Endothelial cell of umbilical vein (primary cell): ENCODE results near the gene TRDMT1. TPM values are rescaled to one million over a fixed set of nuclear protein-coding genes. Genes with fewer than 3 reads are reported as not detected.
A peak's percentile ranks its signal among the peaks of the same experiment; 100 is the strongest.

Experiments used
- BruUV-seq: library from RNA; stranded (reverse); fragments of 400-500 nt; replicated peaks from 2 replicates; lab custom pipeline; 2021; lab: Mats Ljungman, UMichigan
- CTCF ChIA-PET: fragments of 300-600, 350-600 bp; sonication (Branson Sonifier 250); formaldehyde crosslinking; loops from one replicate; lab custom pipeline; 2021; ENCODE audit warnings: antibody characterized with exemption, inconsistent platforms; lab: Charles Lee
- POLR2A ChIA-PET: fragments of 300-600, 350-600 bp; sonication (Branson Sonifier 250); formaldehyde crosslinking; loops from one replicate; lab custom pipeline; 2021; ENCODE audit warnings: antibody characterized with exemption, inconsistent platforms; lab: Charles Lee
- DNase-seq: peaks from one replicate; pipeline ENCODE4 v3.0.0-alpha.2; 2011; ENCODE audit warnings: low read depth, low spot score
- FAIRE-seq: peaks from 2 replicates; lab custom pipeline; 2011; peaks lifted over from hg19 to GRCh38; lab: Jason Lieb, UNC
- H2AFZ ChIP-seq: 2 replicates; pipeline ENCODE4 v1.6.0; 2012; ENCODE audit warnings: low read depth, low read length, control low read depth, inconsistent platforms
- H3K27ac ChIP-seq: 2 replicates; pipeline ENCODE4 v1.5.1; 2011; ENCODE audit warnings: low read depth, mild to moderate bottlenecking, control low read depth, low read length, moderate library complexity; ENCODE audit not compliant: insufficient read depth
- H3K27me3 ChIP-seq, 2 experiments: 2 replicates each; pipeline versions ENCODE4 v1.6.0 to v1.6.1; 2011; ENCODE audit warnings: low read length in 2 of 2, mixed read lengths in 1 of 2; ENCODE audit not compliant: control insufficient read depth in 2 of 2, insufficient read depth in 2 of 2
- H3K36me3 ChIP-seq, 2 experiments: 2 replicates in 1 of 2; 3 replicates in 1 of 2; pipeline ENCODE4 v1.5.1; 2011; ENCODE audit warnings: low read length in 2 of 2, mild to moderate bottlenecking in 1 of 2, moderate library complexity in 1 of 2; ENCODE audit not compliant: control insufficient read depth in 2 of 2, insufficient read depth in 2 of 2; ENCODE audit errors: extremely low read depth in 1 of 2
- H3K4me1 ChIP-seq: 3 replicates; pipeline ENCODE4 v1.5.1; 2011; ENCODE audit warnings: mild to moderate bottlenecking, low read length; ENCODE audit not compliant: control insufficient read depth, insufficient read depth; ENCODE audit errors: extremely low read depth
- H3K4me2 ChIP-seq: 2 replicates; pipeline ENCODE4 v1.6.1; 2011; ENCODE audit warnings: low read length, control low read depth, mixed read lengths; ENCODE audit not compliant: insufficient read depth
- H3K4me3 ChIP-seq, 3 experiments: fragments of 200-600 bp in 1 of 3; sonication (generic), shearing (Covaris generic) in 1 of 3; replicated peaks in 1 of 3; 2 replicates each; pipeline ENCODE4 v1.5.1; 2011 to 2016; ENCODE audit warnings: control low read depth in 3 of 3, low read length in 3 of 3, mild to moderate bottlenecking in 2 of 3, inconsistent platforms in 1 of 3, low read depth in 1 of 3, moderate library complexity in 1 of 3; ENCODE audit not compliant: insufficient read depth in 1 of 3
- H3K79me2 ChIP-seq: 2 replicates; pipeline ENCODE4 v1.6.0; 2012; ENCODE audit warnings: low read length, inconsistent platforms; ENCODE audit not compliant: control insufficient read depth, insufficient read depth
- H3K9ac ChIP-seq: replicated peaks from 2 replicates; pipeline ENCODE3; 2011; ENCODE audit warnings: low read length, control low read depth; ENCODE audit not compliant: insufficient read depth; ENCODE audit errors: extremely low read depth
- H3K9me1 ChIP-seq: replicated peaks from 3 replicates; pipeline ENCODE4 v1.6.0; 2011; ENCODE audit warnings: mild to moderate bottlenecking, low read length; ENCODE audit not compliant: control insufficient read depth, insufficient read depth; ENCODE audit errors: extremely low read depth
- H3K9me3 ChIP-seq: replicated peaks from 2 replicates; pipeline ENCODE4 v1.5.1; 2012; ENCODE audit warnings: low read length, inconsistent platforms; ENCODE audit not compliant: control insufficient read depth, insufficient read depth
- H4K20me1 ChIP-seq: replicated peaks from 2 replicates; pipeline ENCODE3; 2011; ENCODE audit warnings: mild to moderate bottlenecking, low read length; ENCODE audit not compliant: control insufficient read depth, insufficient read depth; ENCODE audit errors: extremely low read depth
- EZH2 ChIP-seq: IDR thresholded peaks from 2 replicates; pipeline ENCODE4 v1.6.1; 2012; ENCODE audit warnings: borderline replicate concordance, low read depth, mild to moderate bottlenecking, moderate library complexity, low read length, inconsistent platforms; ENCODE audit not compliant: severe bottlenecking
- FOS ChIP-seq: IDR thresholded peaks from 2 replicates; pipeline ENCODE4 v1.6.1; 2011; ENCODE audit warnings: mild to moderate bottlenecking, low read length, moderate library complexity, borderline replicate concordance; ENCODE audit not compliant: insufficient read depth
- GATA2 ChIP-seq: IDR thresholded peaks from 2 replicates; pipeline ENCODE4 v1.7.0; 2011; ENCODE audit warnings: low read depth, mild to moderate bottlenecking, moderate library complexity, mixed read lengths, low read length; ENCODE audit not compliant: insufficient read length, insufficient read depth
- JUN ChIP-seq: IDR thresholded peaks from 2 replicates; pipeline ENCODE4 v1.6.1; 2011; ENCODE audit warnings: borderline replicate concordance, low read depth; ENCODE audit not compliant: insufficient read length, insufficient read depth
- MYC ChIP-seq: IDR thresholded peaks from one replicate; pipeline ENCODE4 v1.6.1; 2011; ENCODE audit warnings: mild to moderate bottlenecking, low read depth, low read length
- POLR2A ChIP-seq: IDR thresholded peaks from 2 replicates; pipeline ENCODE4 v1.6.1; 2012; ENCODE audit warnings: low read depth, mild to moderate bottlenecking, control low read depth, low read length
- POLR2AphosphoS5 ChIP-seq: IDR thresholded peaks from 2 replicates; pipeline ENCODE4 v1.6.1; 2012; ENCODE audit warnings: low read depth, mild to moderate bottlenecking, control low read depth, low read length, moderate library complexity; ENCODE audit not compliant: insufficient read depth
- dilution Hi-C: fragments of 300-500 bp; cut with MboI; formaldehyde crosslinking; loops from one replicate; pipeline ENCODE4 v1.15.0; 2019; ENCODE audit warnings: low sequenced_read_pairs; ENCODE audit not compliant: extremely low pct_ligation_motif_present
- intact Hi-C: fragments of 100-400 bp; cut with micrococcal nuclease; formaldehyde crosslinking; loops from one replicate; pipeline ENCODE4 v1.10.0; 2022
- polyA plus RNA-seq, 4 experiments: library from polyadenylated mRNA; depleted of rRNA in 3 of 4; stranded (reverse) in 3 of 4; unstranded in 1 of 4; fragments of >200 nt; gene quantifications; 2 replicates each; pipeline versions ENCODE4 v1.2.1 to v1.2.3, GENCODE V29; 2011 to 2012; ENCODE audit warnings: missing spikeins in 1 of 4
- total RNA-seq: library from RNA; stranded (reverse); gene quantifications from 2 replicates; pipeline ENCODE4 v1.2.3, GENCODE V29; 2021
- TF ChIP-seq, protein P1 (sequence below): IDR thresholded peaks from 2 replicates; pipeline ENCODE4 v1.6.1; 2011; ENCODE audit not compliant: insufficient read depth, insufficient read length
- TF ChIP-seq, protein P2 (sequence below), 2 donors: IDR thresholded peaks; 1 replicate in 1 of 2; 2 replicates in 1 of 2; pipeline ENCODE4 v1.5.1; 2011; ENCODE audit warnings: low read length in 2 of 2, mild to moderate bottlenecking in 2 of 2, moderate library complexity in 2 of 2, control low read depth in 1 of 2, inconsistent platforms in 1 of 2, low read depth in 1 of 2; ENCODE audit not compliant: insufficient read depth in 1 of 2; ENCODE audit errors: extremely low read depth in 1 of 2

The TRDMT1 gene
- total and polyA plus RNA-seq, 2 donors (not counting 3 experiments of a cell fraction or from before 2014, with no cell fraction given): 10.0 to 12.3 TPM

DNA sequence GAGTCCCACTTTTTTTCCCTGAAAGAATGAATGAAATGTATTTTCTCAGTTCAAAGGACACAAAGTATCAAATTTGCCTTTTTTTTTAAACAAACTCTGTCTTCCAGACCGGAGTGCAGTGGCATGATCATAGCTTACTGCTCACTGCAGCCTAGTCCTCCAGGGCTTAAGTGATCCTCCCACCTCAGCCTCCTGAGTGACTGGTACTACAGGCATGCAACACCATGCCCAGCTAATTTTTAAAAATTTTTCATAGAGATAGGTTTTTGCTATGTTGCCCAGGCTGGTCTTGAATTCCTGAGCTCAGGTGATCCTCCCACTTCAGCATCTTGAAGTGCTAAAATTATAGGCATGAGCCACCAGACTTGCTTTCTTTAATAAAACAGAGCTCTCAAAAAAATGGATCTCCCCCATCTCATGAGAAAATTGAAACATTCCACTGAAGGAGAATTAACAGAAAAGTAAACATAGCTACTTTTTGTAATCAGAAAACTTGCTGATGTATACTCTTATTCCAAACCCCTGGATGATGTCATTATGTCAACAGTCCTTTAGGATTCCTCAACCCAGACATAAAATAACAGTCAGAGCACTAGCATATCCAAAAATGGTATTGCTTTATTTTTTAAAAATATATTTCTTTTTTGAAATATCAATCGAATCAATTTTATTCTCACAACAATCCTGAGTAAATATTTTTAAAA lies 12.3 kb upstream of the TRDMT1 start:
- Histone ChIP-seq H3K36me3 (no peaks in the 10 kb centered on the region), H3K4me3 (no peak overlapping the region), H3K79me2 (no peaks in the 10 kb centered on the region), H2AFZ (no peak overlapping the region), H3K4me2 (no peak overlapping the region), H3K27me3 (no peaks in the 10 kb centered on the region), H3K9ac (peak overlapping the region; percentile 31), H3K4me1 (peaks cover 35% of the 10 kb centered on the region), H3K9me1 (no peaks in the 10 kb centered on the region), H3K9me3 (no peaks in the 10 kb centered on the region), H4K20me1 (no peaks in the 10 kb centered on the region), H3K27ac (peak overlapping the region; percentile 89)
- FAIRE-seq (peak; percentile 31), DNase-seq (peak; percentile 53)
- POLR2A ChIA-PET: interaction anchor here (0.6 to 1.5 kb wide), 3 partner anchors 12 to 141 kb away, joined by 3 to 6 read pairs (median 4); partner anchors contain the start of gene TRDMT1
- dilution Hi-C loops (no loop called here), intact Hi-C loops (no loop called here)
- no TSS peak for BruUV-seq
- TF ChIP-seq FOS (peak; percentile 27), JUN (peak; percentile 55), GATA2 (no peak)
- CTCF ChIA-PET: interaction anchor here (0.9 to 2.3 kb wide), 7 partner anchors 13 to 323 kb away, joined by 3 to 10 read pairs (median 4); partner anchors contain the start of gene TRDMT1

DNA sequence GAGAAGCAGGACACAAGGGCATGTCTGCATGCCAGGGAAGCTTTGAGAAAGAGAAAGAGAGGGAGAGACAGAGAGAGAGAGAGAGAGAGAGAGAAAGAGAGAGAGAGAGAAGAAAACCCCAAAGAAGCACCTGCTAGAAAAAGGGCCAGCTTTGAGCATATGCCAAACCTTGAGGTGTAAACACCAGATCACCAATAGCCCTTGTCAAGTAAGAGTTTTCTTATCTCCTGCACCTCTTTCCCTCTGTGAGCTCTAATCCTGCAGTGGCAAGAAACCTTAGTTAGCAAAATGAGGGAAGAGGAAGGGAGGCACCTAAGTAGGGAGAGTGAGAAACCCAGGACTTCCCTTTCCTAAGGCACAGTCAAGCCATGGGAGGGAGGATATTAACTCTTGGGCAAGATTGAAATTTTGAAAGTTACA lies 11.3 kb upstream of the TRDMT1 start:
- Histone ChIP-seq H3K4me3 (no peak overlapping the region), H3K9ac (no peak overlapping the region), H2AFZ (no peak overlapping the region), H3K4me1 (peaks cover 35% of the 10 kb centered on the region), H3K27me3 (no peaks in the 10 kb centered on the region), H3K9me3 (no peaks in the 10 kb centered on the region), H4K20me1 (no peaks in the 10 kb centered on the region), H3K4me2 (no peak overlapping the region), H3K9me1 (no peaks in the 10 kb centered on the region), H3K36me3 (no peaks in the 10 kb centered on the region), H3K27ac (no peak overlapping the region), H3K79me2 (no peaks in the 10 kb centered on the region)
- no TSS peak for BruUV-seq
- DNase-seq (no peak), FAIRE-seq (no peak)
- ChIA-PET CTCF (interaction anchor here (1.0 to 2.3 kb wide), 2 partner anchors 15 to 18 kb away, joined by 3 to 10 read pairs; partner anchors contain the start of gene VIM), POLR2A (interaction anchor here (1.5 kb wide), 1 partner anchor 17 kb away, joined by 6 read pairs; no protein-coding TSS in a partner anchor)
- TF ChIP-seq EZH2 (no peak), JUN (no peak), MYC (no peak), POLR2A (no peak), POLR2AphosphoS5 (no peak), GATA2 (no peak), FOS (no peak)
- TF ChIP-seq, protein P1, sequence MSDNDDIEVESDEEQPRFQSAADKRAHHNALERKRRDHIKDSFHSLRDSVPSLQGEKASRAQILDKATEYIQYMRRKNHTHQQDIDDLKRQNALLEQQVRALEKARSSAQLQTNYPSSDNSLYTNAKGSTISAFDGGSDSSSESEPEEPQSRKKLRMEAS: no peak
- TF ChIP-seq, protein P2, sequence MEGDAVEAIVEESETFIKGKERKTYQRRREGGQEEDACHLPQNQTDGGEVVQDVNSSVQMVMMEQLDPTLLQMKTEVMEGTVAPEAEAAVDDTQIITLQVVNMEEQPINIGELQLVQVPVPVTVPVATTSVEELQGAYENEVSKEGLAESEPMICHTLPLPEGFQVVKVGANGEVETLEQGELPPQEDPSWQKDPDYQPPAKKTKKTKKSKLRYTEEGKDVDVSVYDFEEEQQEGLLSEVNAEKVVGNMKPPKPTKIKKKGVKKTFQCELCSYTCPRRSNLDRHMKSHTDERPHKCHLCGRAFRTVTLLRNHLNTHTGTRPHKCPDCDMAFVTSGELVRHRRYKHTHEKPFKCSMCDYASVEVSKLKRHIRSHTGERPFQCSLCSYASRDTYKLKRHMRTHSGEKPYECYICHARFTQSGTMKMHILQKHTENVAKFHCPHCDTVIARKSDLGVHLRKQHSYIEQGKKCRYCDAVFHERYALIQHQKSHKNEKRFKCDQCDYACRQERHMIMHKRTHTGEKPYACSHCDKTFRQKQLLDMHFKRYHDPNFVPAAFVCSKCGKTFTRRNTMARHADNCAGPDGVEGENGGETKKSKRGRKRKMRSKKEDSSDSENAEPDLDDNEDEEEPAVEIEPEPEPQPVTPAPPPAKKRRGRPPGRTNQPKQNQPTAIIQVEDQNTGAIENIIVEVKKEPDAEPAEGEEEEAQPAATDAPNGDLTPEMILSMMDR (IDR thresholded peaks at IDR 0.05; ENCODE audit: extremely low read depth in 1 of 2, insufficient read depth in 1 of 2, low read depth in 1 of 2, low read length in 2 of 2): no peak
- intact Hi-C loops (no loop called here), dilution Hi-C loops (no loop called here)
